GF-D8 (cell line): ENCODE results near the gene ATP6V1B1.

Experiments used
- DNase-seq: peaks from one replicate; lab custom pipeline; 2025; lab: John Stamatoyannopoulos, UW

ATP6V1B1 gene

DNA sequence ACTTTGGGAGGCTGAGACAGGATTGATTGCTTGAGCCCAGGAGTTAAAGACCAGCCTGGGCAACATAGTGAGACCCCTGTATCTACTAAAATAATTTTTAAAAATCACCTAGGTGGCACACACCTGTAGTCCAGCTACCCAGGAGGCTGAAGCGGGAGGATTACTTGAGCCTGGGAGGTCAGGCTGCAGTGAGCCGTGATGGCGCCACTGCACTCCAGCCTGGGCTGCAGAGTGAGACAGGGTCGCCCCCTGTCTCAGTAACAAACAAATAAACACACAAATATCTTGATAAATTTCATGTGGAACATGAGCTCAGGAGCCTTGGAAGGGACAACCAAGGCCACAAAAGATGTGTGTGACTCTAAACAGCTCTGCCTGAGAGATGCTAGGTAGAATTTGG lies 31.0 kb downstream of the ATP6V1B1 start:
- DNase-seq = no peak

DNA sequence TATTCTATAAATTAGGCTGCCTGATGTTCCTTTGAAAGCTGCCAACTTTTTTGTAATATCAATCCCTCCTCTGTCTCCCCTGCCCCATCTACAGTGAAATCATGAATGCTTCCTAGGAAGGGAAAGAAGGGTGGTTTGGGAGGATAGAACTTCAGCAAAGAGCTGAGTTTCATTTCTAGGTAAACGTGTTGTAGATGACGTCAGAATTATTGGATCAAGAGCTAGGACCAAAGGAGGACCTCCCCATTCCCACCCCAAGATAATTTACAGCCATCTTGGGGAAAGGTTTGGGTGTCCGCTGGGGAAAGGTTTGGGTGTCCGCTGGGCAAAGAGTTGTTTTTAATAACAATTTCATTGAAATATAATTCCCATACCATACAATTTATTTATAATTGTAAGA lies 31.5 kb downstream of the ATP6V1B1 start:
- no peak for DNase-seq

DNA sequence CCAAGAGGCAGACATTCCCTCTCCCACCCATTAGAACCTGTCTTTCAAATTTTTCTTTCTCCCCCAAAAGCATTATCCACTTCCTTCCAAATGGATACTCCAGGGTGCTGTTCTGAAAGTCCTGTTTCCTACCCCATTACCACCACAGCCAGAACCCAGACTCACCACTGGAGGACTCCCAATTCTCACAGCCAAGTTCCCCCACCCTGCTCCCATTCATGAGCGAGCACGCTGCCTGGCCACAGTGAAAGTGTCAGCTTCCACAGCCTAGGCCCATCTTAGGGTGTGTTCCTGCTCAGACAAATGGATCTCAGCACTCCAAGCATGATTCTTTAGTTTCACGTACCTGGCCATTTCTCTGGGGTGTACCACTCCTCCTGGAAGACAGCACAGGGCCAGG lies 38.9 kb downstream of the ATP6V1B1 start:
- no peak for DNase-seq

DNA sequence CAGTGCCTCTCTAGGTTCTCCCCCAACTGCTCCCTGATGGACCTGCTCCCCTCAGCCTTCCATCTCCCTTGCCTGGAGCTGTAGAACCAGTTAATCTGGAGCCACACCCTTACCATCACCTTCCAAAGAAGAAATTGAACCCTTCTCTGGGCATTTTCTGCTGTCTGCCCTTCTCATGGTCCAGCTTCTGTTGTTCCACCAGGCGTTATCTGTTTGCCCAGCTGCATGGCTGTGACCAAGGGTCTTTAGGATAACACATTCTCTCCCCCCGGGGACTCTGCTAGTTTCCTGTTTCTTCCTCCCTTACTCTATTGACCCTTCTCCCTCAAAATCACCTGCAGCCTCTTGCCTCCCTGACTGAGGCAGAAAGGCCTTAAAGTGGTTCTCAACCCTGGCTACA lies 39.5 kb downstream of the ATP6V1B1 start:
- DNase-seq = no peak

DNA sequence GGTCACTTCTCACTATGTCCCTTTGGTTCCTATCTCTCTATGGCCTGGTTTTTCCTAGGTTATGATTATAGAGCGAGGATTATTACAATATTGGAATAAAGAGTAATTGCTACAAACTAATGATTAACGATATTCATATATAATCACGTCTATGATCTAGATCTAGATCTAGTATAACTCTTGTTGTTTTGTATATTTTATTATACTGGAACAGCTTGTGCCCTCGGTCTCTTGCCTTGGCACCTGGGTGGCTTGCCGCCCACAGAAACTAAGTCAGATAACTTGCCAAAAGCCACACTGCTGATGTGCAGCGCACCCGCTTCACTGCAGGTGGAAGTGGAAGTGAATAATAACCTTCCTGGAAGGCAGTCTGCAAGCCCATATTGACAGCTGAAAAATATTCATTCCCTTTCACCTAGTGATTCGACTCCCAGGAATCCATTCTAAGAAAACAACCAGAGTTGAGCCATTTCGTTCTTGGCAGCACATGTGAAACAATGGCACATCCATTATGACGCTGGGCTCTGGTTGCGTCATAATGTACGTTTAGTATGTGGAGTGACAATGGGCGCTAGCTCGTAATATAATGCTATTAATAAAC lies 42.0 kb downstream of the ATP6V1B1 start:
- DNase-seq = no peak

DNA sequence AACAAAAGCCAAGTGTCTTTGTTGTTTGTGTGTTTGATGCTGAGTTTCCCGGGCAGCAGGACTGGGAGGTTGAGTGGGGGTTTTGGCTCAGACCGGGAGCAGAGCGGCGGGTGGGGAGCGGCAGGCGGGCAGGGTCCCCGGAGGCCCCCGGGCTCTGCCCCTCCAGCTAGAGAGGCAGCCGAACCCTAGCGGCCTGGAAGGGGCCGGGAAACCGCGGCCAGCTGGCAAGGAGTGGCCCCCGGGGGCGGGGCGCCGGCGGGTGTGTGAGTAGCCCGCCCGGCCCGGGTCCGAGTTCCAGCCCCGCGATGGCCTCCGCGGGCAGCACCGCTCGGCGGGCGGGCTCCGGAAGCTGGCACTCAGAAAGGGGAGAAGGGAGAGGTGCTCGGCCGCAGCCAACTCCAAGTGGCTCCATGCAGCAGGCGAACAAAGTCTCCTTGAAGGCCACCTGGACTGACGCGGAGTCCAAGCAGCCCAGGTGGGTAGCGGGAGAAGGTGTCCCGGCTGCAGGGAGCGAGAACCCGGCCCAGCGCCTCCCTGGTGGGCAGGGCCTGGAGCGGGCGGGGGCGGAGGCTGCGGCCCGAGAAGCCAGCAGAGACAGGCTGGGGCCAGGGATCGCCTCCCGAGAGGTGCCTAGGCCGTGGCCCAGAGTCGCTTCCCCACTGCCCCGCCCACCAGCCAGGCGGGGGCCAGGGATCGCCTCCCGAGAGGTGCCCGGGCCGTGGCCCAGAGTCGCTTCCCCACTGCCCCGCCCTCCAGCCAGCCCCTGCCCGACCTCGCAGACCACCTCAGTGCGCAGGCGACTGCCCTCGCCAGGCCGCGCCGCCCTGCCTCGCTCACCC lies 42.9 kb downstream of the ATP6V1B1 start, which contains the start of gene ANKRD53:
Gene ANKRD53, plus strand, starts transcription at position 290 of the 839 bp plus-strand sequence. Its CDS starts 16 bp downstream, at position 306.
- no peak for DNase-seq

DNA sequence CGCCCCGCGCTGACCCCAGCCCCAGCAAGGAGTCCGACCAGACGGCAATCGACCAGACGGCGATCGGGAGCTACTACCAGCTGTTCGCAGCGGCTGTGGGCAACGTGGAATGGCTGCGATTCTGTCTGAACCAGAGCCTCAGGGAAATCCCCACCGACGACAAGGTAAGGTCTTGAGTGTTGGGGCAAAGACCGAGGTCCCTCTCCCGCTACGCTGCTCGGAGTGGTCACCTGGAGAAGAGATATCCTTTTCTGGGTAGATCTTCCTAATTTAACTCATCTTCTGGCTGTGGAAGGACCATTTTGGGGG lies 43.4 kb downstream of the ATP6V1B1 start:
- no peak for DNase-seq

DNA sequence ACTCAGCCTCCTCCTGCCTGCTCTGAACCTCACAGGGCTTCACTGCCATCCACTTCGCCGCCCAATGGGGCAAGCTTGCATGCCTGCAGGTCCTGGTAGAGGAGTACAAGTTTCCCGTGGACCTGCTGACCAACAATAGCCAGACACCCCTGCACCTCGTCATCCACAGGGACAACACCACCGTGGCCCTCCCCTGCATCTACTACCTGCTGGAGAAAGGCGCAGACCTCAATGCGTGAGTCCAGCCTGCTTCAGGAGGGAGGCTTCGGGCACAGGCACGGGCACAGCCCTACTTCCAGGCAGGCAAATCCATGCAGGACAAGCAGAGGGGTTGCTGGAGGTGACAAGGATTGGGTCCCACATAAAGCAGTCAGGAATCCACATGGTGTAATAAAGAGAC lies 43.9 kb downstream of the ATP6V1B1 start:
- DNase-seq = no peak

DNA sequence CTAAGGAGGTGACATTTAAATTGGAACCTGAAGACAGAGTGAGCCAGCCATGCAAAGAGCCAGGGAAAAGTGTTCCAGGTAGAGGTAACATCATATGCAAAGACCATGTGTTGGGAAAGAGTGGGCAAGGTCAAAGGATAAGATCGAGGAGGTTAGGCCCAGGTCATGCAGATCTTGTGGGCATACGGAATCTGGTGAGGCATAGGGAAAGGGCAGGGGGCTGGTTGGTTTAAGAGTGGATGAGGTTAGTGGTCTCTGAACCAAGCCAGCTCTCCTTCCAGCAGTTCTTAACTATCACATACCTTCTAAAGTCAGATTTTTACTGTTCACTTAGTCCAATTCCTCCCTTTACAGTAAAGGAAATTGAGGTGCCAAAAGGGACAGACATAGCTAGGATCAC lies 45.7 kb downstream of the ATP6V1B1 start:
- DNase-seq = no peak

DNA sequence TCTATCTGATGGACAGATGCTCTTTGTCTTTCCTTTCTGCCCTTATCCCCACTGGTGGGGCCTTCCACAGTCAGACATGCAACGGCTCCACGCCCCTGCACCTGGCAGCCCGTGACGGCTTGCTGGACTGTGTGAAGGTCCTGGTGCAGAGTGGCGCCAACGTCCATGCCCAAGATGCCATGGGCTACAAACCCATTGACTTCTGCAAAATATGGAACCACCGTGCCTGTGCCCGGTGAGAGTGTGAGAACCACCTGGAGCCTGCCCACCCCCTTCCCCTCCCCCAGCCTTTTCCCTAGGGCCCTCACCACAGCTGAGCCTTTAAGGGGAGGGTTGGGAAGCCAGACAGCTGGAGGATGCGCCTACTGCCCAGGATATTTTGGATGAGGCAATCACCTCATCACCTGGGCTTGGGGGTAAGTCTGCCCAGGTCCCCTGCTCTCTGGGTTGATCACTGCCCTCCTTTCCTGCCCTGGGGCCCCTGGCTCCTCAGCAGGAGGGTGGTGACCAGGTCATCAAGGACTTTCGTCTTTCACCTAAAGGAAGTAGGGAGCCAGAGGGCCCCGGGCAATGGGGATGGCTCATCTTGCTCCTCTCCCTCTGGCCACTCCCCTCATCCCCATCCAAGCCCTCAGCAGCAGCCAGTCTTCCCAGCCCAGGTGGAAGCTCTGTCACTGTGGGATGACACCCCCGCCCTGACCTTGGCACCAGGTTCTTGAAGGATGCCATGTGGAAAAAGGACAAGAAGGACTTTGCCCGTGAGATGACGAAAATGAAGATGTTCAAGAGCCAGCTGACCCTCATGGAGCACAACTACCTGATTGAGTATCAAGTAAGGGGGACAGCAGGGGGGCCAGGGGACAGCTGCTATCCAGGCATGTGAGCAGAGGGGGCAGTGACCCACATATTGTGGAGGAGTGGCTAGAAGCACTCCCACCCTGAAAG lies 46.4 kb downstream of the ATP6V1B1 start:
- no peak for DNase-seq

DNA sequence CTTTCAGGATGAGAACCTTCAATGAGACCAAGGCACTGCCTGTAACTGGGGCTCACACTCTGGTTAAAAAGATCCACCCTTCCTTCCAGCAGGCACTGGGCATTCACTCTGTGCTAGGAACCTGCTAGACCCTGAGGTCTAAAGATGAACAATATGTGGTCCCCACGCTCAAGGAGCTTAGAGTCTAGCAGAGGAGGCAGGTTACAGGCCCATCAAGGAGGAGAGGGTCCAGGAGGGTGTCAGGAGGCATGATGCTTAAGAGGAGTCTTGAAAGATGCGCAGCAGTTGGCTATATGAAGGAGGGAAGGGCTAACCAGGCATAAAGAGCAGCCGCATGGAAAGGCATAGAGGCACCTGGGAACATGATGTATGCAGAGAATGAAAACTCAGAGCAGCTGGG lies 47.3 kb downstream of the ATP6V1B1 start:
- no peak for DNase-seq

DNA sequence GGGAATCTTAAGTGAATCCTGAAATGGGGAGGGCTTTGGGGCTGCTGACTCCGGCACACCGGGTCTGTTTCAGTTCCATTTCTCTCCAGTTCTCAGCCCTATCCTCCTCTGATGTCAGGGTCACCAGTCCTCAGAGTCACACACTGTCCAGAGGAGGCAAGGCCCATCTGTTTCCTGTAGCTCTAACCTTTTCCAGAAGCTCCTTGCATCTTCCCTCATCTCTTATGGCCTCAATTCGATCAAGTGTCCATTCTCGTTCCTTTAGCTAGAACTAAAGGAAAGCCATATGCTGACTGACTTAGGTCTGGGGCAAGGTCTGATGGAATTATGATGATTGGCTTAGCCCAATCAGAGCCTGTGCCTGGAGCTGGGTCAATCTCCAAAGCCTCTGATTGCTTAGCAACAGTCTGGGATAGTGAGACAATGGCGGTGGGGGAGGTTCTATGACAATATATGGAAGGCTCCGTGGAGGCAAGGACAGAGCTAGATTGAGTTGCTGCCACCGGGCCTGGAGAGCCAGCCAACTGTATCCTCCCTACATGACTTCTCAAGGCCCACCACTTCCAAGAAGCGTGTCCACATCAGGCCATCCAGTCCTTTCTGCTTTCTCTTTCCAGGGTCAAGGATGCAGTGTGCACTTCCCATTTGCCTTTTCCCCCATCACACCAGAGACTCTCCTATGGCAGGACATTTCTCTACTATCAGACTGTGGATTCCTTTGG lies 48.0 kb downstream of the ATP6V1B1 start:
- no peak for DNase-seq

DNA sequence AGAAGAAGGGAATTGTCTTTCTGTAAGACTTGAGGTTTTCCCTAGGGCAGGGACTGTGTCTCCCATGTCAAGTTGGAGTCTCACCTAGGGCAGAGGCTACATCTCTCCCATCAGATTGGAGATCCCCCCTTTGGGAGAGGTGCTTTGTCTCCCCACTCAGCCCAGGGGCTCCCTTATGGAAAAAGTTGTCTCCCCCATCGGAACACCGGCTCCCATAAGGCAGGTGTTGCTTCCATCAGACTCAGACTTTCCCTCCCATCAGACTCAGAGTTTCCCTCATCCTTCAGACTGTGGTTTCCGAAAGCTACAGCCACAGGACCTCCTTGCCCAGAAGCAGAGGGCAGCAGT lies 48.5 kb downstream of the ATP6V1B1 start:
- no peak for DNase-seq

DNA sequence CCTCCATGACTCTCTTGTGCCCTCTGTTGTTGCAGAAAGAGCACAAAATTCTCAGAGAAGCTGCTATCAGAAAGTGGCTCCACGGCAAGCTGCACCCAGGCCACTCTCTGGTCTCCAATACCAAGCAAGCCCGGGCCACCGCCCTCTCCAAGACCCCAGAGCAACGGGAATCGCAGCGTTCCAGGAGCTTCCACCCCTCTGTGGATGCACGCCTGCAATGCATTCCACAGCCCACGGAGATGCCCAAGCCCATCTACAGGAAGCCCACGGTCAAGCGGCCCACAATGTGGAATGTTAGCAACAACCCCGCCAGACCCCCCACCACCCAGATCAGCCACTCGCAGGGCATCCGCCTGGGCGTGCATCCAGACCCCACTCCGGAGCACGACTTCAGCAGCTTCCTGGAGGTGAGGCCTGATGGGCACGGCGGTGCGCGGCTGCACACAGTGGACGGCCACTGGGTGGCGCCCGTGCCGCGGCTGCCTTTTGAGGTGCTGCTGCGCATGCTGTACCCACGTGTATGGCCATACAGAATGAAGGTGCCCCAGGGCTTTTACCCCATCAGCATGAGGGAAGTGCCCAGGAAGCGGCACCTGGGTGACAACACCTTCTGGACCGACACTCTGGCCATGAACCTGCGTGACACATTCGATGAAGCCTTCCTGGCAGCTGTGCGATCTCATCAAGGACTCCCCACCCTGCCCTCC lies 49.0 kb downstream of the ATP6V1B1 start:
- DNase-seq = no peak

DNA sequence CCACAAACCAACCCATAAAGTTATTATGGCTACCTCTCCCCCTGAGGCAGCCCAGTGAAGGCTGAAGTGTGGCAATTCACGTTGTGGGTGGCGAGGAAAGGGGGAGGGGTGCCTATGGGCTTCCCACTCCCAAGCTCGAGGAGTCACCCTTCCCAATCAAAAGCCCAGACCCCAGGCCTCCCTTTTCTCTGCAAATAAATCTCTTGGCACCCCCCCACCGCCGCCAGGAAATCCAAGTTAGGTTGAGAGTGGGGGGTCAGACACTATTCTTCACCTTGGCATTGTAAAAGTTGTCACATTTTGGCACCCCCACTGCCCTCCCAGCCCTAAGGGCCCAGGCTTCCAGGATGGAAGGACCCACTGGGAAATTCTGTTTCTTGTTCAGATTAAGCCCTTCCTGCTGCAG lies 49.6 kb downstream of the ATP6V1B1 start:
- DNase-seq = no peak

DNA sequence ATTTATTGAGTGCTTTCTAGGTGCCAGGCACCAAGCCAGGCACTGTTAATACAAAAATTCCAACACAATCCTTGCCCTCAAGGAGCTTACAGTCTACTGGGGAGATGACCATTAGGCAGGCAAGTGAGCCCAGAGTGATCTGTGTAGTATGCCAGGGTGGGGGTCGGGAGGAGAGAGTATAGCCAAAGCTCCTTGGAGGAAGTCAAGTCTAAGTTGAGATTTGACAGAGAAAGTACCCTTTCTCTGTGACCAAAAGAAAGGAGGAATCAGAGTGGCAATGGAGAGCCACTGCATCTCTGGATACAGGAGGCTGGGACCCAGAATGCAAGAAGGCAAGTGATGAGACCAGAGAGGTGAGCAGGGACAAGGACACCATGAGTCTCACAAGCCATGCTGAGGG lies 50.3 kb downstream of the ATP6V1B1 start:
- no peak for DNase-seq

DNA sequence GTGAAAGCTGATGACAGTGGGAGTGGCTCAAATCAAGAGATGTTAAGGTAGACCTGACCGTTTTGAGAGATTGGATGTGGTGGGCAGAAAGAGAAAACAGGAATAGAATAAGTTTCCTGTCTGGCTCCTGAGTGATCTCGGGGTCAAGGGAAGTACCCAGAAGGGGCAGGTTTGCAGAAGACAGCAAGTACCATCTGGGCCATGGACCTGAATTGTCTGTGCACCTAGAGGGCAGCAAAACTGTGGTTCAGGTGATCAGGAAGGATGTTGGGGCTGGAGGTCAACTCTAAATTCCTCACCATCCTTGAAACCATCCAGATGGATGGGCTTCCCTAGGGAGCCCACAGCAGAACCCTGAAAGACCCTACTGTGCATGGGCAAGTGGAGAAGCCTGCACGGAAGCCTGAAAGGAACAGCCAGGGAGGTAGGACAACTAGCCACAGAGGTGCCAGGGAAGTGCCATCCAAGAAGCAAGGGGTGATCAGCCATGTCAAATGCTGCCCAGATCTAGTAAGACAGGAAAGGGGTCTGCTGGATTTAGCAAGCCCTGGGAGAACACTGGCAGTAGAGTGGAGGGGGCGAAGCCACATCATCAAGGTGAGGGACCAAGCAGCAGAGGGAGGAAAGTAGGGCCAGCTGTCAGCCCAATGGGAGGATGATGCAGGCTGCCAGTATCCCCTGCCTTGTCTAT lies 50.9 kb downstream of the ATP6V1B1 start:
- no peak for DNase-seq

DNA sequence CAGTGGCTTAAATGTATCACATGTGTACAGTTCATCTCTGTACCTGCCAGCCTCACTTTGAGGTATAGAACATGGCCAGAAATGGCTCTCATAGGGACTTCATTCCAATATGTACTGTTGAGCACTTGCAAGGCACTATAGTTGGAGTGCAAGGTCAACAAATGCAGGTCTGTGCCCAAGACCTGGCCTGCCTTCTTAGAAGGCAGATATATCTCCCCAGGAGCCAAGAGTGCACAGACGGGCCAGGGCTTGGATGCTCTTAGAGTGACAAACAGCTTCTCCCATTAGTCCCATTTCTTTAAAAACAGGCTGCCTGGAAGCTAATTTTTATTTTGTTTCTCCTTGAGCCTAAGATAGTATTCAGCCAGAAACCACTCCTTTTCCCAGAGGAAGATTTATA lies 51.7 kb downstream of the ATP6V1B1 start:
- DNase-seq = no peak

DNA sequence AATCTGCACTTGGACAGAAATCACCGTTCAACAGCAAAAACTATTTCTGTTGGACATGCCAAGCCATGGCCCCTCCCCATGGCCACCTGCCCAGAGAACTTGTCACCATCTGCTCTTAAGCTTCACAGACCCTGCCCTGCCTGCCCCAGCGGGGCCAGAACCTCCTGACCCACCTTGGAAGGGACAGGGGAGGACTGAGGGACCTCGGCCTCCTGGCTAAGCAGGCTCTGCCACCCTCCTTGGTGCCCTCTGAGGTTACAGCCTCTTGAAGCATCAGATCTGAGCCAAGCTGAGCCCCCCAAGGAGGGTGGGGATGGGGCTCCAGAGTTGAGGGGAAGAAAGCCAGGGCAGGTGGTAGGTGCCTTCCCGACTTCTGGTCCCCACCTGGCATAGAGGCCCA lies 52.5 kb downstream of the ATP6V1B1 start:
- DNase-seq = no peak

DNA sequence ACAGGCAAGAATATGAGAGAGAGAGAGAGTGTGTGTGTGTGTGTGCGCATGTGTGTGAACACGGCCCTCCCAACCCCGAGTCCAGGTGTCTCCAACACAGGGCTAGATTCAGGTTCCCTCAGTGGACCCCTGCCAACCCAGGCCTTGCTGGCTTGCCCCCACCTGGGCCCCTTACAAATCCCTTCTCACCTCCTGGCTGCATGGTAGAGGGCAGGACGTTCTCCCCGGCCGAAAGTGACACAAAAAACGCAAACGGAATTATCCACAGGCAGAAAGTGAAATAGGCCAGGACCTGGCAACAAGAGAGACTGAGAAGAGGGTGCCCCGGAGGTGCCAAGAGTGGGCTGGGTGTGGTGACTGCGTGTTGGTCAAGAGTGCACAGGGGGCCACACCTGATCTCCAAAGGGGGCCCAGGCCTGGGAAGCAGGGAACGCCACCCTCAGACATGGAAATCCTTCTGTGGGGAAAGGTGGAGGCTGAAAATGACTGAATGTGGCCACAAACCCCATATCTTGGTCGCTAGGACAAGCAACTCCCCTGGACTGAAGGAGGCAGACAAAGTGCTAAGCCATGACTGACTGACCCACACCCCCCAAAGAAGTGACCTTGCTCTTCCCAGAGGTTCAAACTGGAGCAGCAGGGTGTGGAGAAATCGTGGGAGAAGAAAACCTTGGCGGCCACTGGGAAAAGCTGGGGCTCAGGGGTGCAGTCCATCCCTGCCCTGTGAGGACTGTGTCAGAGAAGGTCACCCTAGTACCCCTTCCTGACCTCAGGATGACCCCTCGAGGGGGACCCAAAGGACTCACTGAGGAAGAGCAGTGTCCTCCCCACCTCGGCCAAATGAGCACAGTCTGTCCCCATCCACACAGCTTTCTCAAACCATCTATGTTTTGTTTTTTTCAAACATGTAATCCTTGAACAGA lies 53.3 kb downstream of the ATP6V1B1 start:
- no peak for DNase-seq
